ENCODE data around the gene SDHAF4. TPM values are rescaled to one million over a fixed set of nuclear protein-coding genes. Genes with fewer than 3 reads are reported as not detected.

Gene SDHAF4
- total RNA-seq, 1 experiment from 2014 or later = 9.3 TPM

GRCh38 chr6:70574643-70575042, 7.9 kb downstream of the SDHAF4 start:
- Histone ChIP-seq H3K36me3 (ENCODE audit: insufficient read depth, low read length, poor library complexity, severe bottlenecking) (no peaks in the 10 kb centered on the region), H3K27ac (ENCODE audit: low read depth, low read length, poor library complexity, severe bottlenecking) (no peak overlapping the region), H3K4me3 (ENCODE audit: low read depth, low read length, poor library complexity, severe bottlenecking) (no peak overlapping the region), H3K27me3 (replicated peaks; ENCODE audit: insufficient read depth, low read depth, low read length, poor library complexity) (no peaks in the 10 kb centered on the region), H3K4me1 (ENCODE audit: insufficient read depth, low read length, poor library complexity, severe bottlenecking) (no peaks in the 10 kb centered on the region), H3K9me3 (ENCODE audit: low read depth, low read length, poor library complexity, severe bottlenecking) (no peaks in the 10 kb centered on the region)
- DNase-seq (ENCODE audit: low spot score) = no peak
- POLR2A ChIA-PET (ENCODE audit: low non-redundant PET) = interaction anchor here (0.6 kb wide), 1 partner anchor 1339 kb away, joined by 3 read pairs; no protein-coding TSS in a partner anchor
- intact Hi-C loops (cut with micrococcal nuclease; ENCODE audit: unreplicated experiment) = no loop called here
- TF ChIP-seq EZH2 (IDR thresholded peaks at IDR 0.05; ENCODE audit: borderline replicate concordance, low read depth, low read length, poor library complexity, severe bottlenecking) (no peak), CTCF (conservative IDR thresholded peaks at IDR 0.05; ENCODE audit: low read depth, low read length) (no peak)
- CTCF ChIA-PET = no interaction called here
- no TSS peak for BruUV-seq (replicated peaks)

- Histone ChIP-seq H3K27me3 (replicated peaks; ENCODE audit: insufficient read depth, low read depth, low read length, poor library complexity) (no peaks in the 10 kb centered on the region), H3K4me1 (ENCODE audit: insufficient read depth, low read length, poor library complexity, severe bottlenecking) (no peaks in the 10 kb centered on the region), H3K9me3 (ENCODE audit: low read depth, low read length, poor library complexity, severe bottlenecking) (no peaks in the 10 kb centered on the region), H3K36me3 (ENCODE audit: insufficient read depth, low read length, poor library complexity, severe bottlenecking) (no peaks in the 10 kb centered on the region), H3K4me3 (ENCODE audit: low read depth, low read length, poor library complexity, severe bottlenecking) (no peak overlapping the region), H3K27ac (ENCODE audit: low read depth, low read length, poor library complexity, severe bottlenecking) (no peak overlapping the region)
- DNase-seq (ENCODE audit: low spot score) = no peak
- CTCF ChIA-PET = no interaction called here
- TF ChIP-seq EZH2 (IDR thresholded peaks at IDR 0.05; ENCODE audit: borderline replicate concordance, low read depth, low read length, poor library complexity, severe bottlenecking) = no peak
- POLR2A ChIA-PET (ENCODE audit: low non-redundant PET) = no interaction called here
- BruUV-seq (replicated peaks) = no TSS peak
- intact Hi-C loops (cut with micrococcal nuclease; ENCODE audit: unreplicated experiment) = no loop called here
Observed at GRCh38 chr6:70575899-70576495, 9.3 kb downstream of the SDHAF4 start.

GRCh38 chr6:70586114-70586513, 19.4 kb downstream of the SDHAF4 start:
- H3K27me3 ChIP-seq (replicated peaks; ENCODE audit: insufficient read depth, low read depth, low read length, poor library complexity) = no peaks in the 10 kb centered on the region
- intact Hi-C loops (cut with micrococcal nuclease; ENCODE audit: unreplicated experiment) = no loop called here
- H3K4me3 ChIP-seq (ENCODE audit: low read depth, low read length, poor library complexity, severe bottlenecking) = no peak overlapping the region
- DNase-seq (ENCODE audit: low spot score) = no peak
- no peaks in the 10 kb centered on the region for H3K36me3 ChIP-seq (ENCODE audit: insufficient read depth, low read length, poor library complexity, severe bottlenecking)
- H3K27ac ChIP-seq (ENCODE audit: low read depth, low read length, poor library complexity, severe bottlenecking) = no peak overlapping the region
- ChIA-PET POLR2A (ENCODE audit: low non-redundant PET) (no interaction called here), CTCF (no interaction called here)
- TF ChIP-seq CTCF (conservative IDR thresholded peaks at IDR 0.05; ENCODE audit: low read depth, low read length) = no peak
- no peak for TF ChIP-seq EZH2 (IDR thresholded peaks at IDR 0.05; ENCODE audit: borderline replicate concordance, low read depth, low read length, poor library complexity, severe bottlenecking)
- no peaks in the 10 kb centered on the region for H3K4me1 ChIP-seq (ENCODE audit: insufficient read depth, low read length, poor library complexity, severe bottlenecking)
- no peaks in the 10 kb centered on the region for H3K9me3 ChIP-seq (ENCODE audit: low read depth, low read length, poor library complexity, severe bottlenecking)
- BruUV-seq (replicated peaks) = no TSS peak

- no peak for TF ChIP-seq CTCF (conservative IDR thresholded peaks at IDR 0.05; ENCODE audit: low read depth, low read length)
- TF ChIP-seq EZH2 (IDR thresholded peaks at IDR 0.05; ENCODE audit: borderline replicate concordance, low read depth, low read length, poor library complexity, severe bottlenecking) = no peak
- DNase-seq (ENCODE audit: low spot score) = no peak
- intact Hi-C loops (cut with micrococcal nuclease; ENCODE audit: unreplicated experiment) = no loop called here
- H3K9me3 ChIP-seq (ENCODE audit: low read depth, low read length, poor library complexity, severe bottlenecking) = no peaks in the 10 kb centered on the region
- no peak overlapping the region for H3K4me3 ChIP-seq (ENCODE audit: low read depth, low read length, poor library complexity, severe bottlenecking)
- no TSS peak for BruUV-seq (replicated peaks)
- no peaks in the 10 kb centered on the region for H3K4me1 ChIP-seq (ENCODE audit: insufficient read depth, low read length, poor library complexity, severe bottlenecking)
- ChIA-PET CTCF (no interaction called here), POLR2A (ENCODE audit: low non-redundant PET) (no interaction called here)
- no peaks in the 10 kb centered on the region for H3K36me3 ChIP-seq (ENCODE audit: insufficient read depth, low read length, poor library complexity, severe bottlenecking)
- H3K27me3 ChIP-seq (replicated peaks; ENCODE audit: insufficient read depth, low read depth, low read length, poor library complexity) = no peaks in the 10 kb centered on the region
- no peak overlapping the region for H3K27ac ChIP-seq (ENCODE audit: low read depth, low read length, poor library complexity, severe bottlenecking)
Observed at GRCh38 chr6:70590400-70590799, 23.7 kb downstream of the SDHAF4 start.
